AG04449 (cell line): ENCODE data around the gene RHBDL1.
A peak's percentile ranks its signal among the peaks of the same experiment; 100 is the strongest.

Experiments used
- CTCF ChIA-PET: fragments of 350-600 bp; formaldehyde crosslinking; extraction: SDS; loops from one replicate; lab custom pipeline; 2021; ENCODE audit warnings: antibody characterized with exemption; lab: Yijun Ruan, JAX
- POLR2A ChIA-PET: fragments of 400-600, 350-600 bp; formaldehyde crosslinking; extraction: SDS; loops from one replicate; lab custom pipeline; 2020; ENCODE audit warnings: antibody characterized with exemption, inconsistent platforms; lab: Yijun Ruan, JAX
- DNase-seq: peaks from one replicate; pipeline ENCODE4 v3.0.0-alpha.2; 2010; ENCODE audit warnings: low read depth, low spot score
- H3K4me3 ChIP-seq: 2 replicates; pipeline ENCODE4 v1.5.1; 2011; ENCODE audit warnings: low read depth, mild to moderate bottlenecking, control low read depth, low read length
- CTCF ChIP-seq: IDR thresholded peaks from one replicate; pipeline ENCODE4 v1.5.1; 2011; ENCODE audit warnings: mild to moderate bottlenecking, moderate library complexity, low read length, control low read depth, inconsistent platforms; ENCODE audit not compliant: insufficient read depth; ENCODE audit errors: missing control alignments

The RHBDL1 gene

GRCh38 chr16:632486-633335 is 42.8 kb upstream of the RHBDL1 start:
- H3K4me3 ChIP-seq: no peak overlapping the region
- TF ChIP-seq CTCF: no peak
- no peak for DNase-seq
- POLR2A ChIA-PET: no interaction called here
- CTCF ChIA-PET: no interaction called here

GRCh38 chr16:633336-634050 is 42.0 kb upstream of the RHBDL1 start:
- no peak for DNase-seq
- ChIA-PET CTCF (no interaction called here), POLR2A (interaction anchor here (0.6 kb wide), 1 partner anchor 398 kb away, joined by 3 read pairs; no protein-coding TSS in a partner anchor)
- no peak for TF ChIP-seq CTCF
- H3K4me3 ChIP-seq: no peak overlapping the region

- H3K4me3 ChIP-seq: no peak overlapping the region
- CTCF ChIA-PET: no interaction called here
- POLR2A ChIA-PET: interaction anchor here (0.6 kb wide), 1 partner anchor 399 kb away, joined by 3 read pairs; no protein-coding TSS in a partner anchor
- DNase-seq: no peak
- no peak for TF ChIP-seq CTCF
Observed at GRCh38 chr16:634051-634670, 41.3 kb upstream of the RHBDL1 start.

- no peak for TF ChIP-seq CTCF
- H3K4me3 ChIP-seq: peak overlapping the region; percentile 92
- POLR2A ChIA-PET: no interaction called here
- CTCF ChIA-PET: no interaction called here
- no peak for DNase-seq
Observed at GRCh38 chr16:634996-635395, 40.5 kb upstream of the RHBDL1 start.

GRCh38 chr16:635573-636205 is 39.8 kb upstream of the RHBDL1 start:
- TF ChIP-seq CTCF: no peak
- ChIA-PET POLR2A (interaction anchor here (0.7 to 1.5 kb wide), 3 partner anchors 12 to 108 kb away, joined by 3 to 5 read pairs (median 3); partner anchors contain the start of gene CAPN15), CTCF (no interaction called here)
- peak overlapping the region; percentile 92 for H3K4me3 ChIP-seq
- no peak for DNase-seq
